Forelimb muscle (tissue), 1 donor: Measurements from ENCODE around the gene RAP1GDS1. TPM values are rescaled to one million over a fixed set of nuclear protein-coding genes. Genes with fewer than 3 reads are reported as not detected.
"Not testable (repeated sequence)": the region's sequence is repeated elsewhere in the genome, so short reads cannot be mapped to it uniquely, and the experiment has no call there.

Source experiments
- DNase-seq: peaks from one replicate; pipeline ENCODE4 v3.0.0-alpha.2; 2013; ENCODE audit warnings: low read depth
- polyA plus RNA-seq: library from polyadenylated mRNA; unstranded; fragments of 120-200 nt; gene quantifications from one replicate; pipeline ENCODE4 v1.2.1, GENCODE V29; 2013; ENCODE audit not compliant: insufficient read length

Gene RAP1GDS1
- polyA plus RNA-seq, 1 donor, result 21.5 TPM

DNA sequence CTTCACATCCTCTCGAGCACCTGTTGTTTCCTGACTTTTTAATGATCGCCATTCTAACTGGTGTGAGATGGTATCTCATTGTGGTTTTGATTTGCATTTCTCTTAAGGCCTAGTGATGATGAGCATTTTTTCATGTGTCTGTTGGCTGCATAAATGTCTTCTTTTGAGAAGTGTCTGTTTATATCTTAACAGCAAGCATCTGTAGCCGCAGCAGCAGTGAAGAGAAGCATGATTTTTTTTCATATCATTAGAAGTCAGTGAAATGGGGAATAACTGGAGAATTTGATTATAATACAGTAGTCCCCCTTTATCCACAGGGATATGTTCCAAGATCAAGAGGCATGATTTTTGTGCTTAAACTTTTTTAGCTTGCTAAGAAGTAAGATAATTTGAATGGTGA lies 27.5 kb downstream of the RAP1GDS1 start:
- DNase-seq, result not testable (repeated sequence)

DNA sequence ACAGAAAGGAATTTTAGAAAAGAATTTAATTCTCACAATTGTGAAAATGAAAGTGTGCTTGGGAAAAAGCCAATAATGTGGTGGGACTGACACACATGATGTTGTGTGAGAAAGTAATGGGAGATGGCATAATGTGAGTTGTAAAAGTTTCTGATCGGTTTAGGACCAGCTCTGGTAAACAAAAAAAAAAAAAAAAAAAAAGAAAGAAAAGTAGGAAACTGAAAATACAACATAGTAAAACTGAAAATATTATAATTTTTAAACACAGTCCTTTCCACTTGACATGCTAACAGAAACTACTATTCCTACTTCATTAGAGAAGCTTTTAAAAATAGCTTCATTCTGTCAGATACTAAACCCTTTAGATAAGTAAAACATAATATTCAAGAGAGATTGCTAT lies 28.2 kb downstream of the RAP1GDS1 start:
- no peak for DNase-seq

DNA sequence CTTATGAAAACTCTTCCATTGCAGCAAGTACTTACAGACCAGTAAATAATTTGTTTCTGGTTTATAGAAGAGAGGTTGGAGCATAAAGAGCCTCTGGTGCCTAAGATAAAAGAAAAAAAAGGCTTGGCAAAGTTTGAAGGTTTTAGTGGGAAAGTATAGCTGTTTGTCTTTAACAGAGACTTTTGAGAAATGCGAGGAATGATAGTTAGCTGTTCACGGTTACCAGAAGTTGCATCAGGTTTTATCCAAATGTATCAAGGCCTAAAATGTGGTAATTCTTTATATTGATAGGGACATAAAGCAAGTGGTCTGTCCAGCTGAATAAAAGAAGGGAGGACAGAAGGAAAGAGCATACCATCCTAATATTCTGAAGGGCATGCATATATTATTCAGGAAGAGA lies 29.3 kb downstream of the RAP1GDS1 start:
- no peak for DNase-seq

DNA sequence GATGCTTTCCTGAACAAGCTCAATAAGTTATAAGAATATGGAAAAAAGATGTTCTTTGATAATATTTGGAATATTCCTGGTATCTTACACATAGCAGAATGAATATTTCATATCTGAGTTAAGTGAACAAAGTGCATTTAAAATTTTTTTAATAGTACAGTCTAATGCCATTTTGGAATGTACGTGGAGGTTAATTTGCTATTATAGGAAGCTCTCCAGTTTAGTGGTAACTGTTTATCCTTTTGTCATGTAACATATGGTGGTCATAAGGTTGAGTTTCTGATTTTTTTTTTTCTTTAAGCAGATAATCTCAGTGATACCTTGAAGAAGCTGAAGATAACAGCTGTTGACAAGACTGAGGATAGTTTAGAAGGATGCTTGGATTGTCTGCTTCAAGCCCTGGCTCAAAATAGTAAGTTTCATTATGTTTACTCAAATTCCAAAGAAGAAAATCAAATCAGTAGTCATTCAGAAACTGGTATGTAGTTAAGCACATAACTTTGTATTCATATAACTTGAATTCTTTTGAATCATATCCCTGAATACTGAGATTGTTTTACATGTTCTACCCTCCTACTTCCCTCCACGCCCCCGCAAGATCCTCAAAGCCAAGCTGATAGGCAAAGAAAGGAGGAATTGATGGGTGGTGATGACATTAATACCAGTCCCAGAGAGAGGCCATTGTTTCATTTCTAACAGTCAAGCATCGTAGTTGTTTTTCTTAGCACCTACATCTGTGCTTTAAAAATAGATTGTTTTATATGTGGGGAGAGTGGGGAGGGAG lies 32.1 kb downstream of the RAP1GDS1 start:
- no peak for DNase-seq

DNA sequence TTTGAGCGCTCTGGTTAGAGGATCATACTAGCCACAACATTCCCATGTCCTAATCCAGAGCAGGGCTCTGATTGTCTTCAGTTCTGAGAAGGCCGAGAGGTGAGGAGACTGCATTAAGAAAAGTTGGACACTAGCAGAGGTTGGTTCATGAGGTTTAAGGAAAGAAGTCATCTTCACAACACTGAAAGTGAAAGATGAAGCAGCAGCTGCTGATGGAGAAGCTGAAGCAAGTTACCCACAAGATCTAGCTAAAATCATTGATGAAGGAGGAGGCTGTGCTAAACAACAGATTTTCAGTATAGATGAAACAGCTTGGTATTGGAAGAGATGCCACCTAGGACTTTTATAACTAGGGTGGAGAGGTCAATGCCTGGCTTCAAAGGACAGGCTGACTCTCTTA lies 36.8 kb downstream of the RAP1GDS1 start:
- no peak for DNase-seq

DNA sequence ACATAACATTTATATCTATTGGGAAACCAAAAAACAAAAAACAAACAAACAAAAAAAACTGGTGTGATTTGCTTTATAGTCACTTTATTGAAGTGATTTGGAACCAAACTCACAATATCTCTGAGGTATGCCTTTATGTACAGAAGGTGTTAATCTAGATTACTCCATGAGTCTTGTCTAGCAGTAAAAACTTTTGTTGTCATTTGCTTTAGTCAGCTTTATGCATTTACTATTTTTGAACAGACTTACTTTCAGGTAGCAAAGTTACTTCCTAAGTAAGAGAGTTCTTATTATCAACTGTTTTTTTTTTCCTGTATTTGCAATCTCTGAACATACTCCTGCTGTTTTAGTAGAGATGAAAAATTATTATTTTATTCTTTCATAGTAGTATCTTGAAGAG lies 39.5 kb downstream of the RAP1GDS1 start:
- DNase-seq, result no peak

DNA sequence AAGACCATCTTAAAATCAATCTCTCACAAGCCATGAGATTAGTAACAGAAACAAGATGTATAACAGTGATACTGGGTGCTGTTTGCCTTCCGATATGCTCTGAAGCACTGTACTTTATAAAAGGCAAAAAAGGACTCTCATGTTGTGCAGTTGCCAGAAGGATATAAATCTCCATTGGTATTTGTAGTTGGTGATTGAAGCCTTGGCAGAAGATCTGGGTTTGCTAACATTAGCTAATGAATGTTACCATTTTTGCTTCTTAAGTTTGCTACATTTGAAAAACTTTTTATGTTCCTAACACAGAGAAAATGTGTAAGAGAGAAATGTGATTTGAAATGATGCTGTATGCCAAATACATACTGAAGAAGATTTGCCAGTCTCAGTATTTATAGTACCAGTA lies 44.4 kb downstream of the RAP1GDS1 start:
- no peak for DNase-seq

DNA sequence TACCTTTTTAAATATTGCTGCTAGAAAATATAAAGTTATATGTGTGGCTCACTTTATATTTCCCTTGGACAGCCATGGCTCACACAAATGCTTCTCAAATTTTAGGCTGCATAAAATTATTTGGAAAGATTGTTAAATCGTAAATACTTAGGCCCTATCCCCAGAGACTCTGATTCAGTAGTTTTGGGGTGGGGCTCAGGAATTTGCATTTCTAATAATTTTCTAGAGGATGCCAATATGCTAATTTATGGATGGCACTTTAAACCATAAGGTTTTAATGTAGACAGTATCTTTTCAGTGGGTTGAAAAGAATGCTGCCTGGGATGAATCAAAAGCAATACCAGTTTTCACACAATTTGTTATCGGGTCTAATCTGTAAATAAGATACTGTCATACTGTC lies 49.7 kb downstream of the RAP1GDS1 start:
- DNase-seq, result no peak

DNA sequence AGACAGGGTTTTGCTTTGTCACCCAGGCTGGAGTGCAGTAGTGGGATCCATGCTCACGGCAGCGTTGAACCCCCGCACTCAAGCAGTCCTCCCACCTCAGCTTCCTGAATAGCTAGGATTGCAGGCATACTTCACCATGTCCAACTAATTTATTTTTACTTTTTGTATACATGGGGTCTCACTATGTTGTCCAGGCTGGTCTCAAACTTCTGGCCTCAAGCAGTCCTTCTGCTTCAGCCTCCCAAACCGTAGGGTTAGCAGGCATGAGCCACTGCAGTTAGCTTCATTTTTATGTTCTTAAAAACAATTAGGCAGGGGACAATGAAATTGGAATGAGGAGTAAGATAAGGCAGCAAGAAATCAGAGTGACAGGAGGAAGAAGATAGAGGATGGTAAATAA lies 50.5 kb downstream of the RAP1GDS1 start:
- DNase-seq, result no peak

DNA sequence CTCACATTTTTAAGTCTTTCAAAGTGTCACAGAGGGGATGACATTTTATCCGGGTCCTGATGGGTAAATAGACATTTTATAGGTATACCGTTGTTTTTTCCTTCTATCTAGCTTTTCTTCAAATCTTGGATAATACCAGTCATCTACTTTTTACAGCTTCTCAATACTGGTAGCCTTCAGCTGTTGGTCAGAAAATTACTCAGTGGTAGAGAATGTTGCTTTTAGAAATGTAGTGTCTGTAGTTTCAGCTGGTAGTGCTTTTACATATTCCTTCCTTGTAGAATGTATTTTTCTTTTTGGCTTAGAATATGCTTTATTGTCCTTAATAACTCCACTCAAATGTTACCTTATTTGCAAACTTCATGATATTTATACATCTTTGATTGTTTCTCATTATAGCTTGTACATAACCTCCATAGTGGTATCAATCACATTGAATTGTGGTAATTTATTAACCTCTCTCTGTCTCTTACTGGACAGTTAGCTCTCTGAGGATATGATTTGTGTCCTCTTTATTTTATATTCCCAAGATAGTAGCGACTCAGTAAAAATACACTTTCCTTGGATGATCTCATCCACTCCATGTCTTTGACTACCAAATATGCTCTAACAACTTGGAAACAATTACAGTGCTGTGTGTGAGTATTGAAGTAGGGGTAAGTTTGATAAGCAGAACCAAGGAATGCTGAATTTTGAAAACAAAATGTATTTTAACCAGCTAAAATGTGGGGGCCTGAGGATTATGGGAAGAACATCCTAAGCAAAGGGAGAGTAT lies 53.8 kb downstream of the RAP1GDS1 start:
- no peak for DNase-seq

DNA sequence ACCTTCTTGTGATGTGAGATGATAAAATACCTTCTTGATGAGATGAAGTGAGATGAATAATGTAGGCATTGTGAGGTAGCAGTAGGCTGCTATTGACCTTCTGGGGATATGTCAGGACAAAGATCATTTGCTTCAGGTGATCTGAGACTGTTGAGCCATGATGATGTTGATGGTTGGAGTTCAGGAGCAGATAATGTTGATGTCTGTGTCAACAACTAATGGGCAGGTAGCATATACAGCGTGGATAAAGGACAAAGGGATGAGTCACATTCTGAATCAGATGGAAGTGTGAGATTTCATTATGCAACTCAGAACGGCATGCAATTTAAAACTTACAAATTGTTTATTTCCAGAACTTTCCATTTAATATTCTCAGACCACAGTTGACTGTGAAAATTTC lies 57.3 kb downstream of the RAP1GDS1 start:
- no peak for DNase-seq

DNA sequence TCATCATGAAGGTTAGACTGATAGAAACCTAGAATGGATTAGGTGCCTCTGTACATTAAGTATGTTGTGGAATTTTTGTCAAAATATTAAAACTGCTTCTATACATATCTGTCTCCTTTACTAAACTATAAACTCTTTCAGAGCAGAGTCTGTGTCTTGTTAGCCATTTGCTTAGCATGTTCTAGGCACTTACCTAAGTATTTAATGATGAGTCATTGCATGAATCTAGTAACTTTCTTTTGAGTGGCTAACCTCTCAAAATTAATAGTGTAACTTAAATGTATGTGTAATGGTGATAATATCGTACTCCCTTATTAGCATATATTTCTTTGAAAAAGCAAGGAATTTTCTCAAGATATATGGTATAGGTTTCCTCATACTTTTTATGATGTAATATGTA lies 57.8 kb downstream of the RAP1GDS1 start:
- no peak for DNase-seq

DNA sequence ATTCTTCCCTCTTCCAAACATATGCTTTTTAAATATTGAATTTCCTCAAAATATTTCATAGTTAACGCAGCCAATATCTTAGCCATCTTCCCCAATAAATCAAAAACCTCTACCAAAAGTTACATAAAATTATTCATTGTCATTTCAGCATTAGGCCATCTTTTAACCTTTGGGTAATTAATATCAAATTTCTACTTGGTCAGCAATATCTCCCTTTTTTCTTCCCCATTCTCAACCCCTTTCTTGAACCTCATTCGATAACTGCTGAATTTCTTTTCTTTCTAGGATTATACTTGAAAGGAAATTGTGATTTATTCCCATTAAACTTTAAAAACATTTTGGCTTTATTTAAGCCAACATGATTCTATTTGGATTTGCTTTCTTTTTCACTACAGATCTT lies 65.0 kb downstream of the RAP1GDS1 start:
- DNase-seq, result no peak

DNA sequence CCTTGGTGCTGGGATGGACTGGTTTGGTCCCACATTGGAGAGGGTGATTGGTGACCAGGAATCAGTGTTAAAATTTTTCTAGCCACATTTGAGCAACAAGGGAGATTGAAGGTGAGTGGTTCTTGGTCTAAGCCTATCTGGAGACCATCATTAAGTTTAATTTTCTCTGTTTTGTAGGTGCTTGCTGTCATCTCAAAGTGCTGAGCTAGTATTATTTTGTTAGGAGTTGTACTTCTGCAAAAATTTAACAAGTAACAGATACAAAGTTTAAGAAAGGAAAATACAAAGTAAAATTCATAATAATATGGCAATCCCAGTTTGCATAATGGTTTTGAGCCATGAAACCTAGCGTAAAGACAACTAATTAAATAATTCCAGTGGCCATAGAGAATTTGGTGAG lies 66.5 kb downstream of the RAP1GDS1 start:
- DNase-seq, result no peak

DNA sequence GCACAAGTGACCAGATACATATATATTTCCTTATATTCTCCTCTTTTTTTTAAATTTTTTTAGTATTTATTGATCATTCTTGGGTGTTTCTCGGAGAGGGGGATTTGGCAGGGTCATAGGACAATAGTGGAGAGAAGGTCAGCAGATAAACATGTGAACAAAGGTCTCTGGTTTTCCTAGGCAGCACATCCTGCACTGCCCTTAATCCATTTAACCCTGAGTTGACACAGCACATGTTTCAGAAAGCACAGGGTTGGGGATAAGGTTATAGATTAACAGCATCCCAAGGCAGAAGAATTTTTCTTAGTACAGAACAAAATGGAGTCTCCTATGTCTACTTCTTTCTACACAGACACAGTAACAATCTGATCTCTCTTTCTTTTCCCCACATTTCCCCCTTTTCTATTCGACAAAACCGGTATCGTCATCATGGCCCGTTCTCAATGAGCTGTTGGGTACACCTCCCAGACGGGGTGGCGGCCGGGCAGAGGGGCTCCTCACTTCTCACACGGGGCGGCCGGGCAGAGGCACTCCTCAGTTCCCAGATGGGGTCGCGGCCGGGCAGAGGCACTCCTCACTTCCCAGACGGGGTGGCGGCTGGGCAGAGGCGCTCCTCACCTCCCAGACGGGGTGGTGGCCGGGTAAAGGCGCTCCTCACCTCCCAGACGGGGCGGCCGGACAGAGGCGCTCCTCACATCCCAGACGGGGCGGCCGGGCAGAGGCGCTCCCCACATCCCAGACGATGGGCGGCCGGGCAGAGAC lies 68.9 kb downstream of the RAP1GDS1 start:
- not testable (repeated sequence) for DNase-seq

DNA sequence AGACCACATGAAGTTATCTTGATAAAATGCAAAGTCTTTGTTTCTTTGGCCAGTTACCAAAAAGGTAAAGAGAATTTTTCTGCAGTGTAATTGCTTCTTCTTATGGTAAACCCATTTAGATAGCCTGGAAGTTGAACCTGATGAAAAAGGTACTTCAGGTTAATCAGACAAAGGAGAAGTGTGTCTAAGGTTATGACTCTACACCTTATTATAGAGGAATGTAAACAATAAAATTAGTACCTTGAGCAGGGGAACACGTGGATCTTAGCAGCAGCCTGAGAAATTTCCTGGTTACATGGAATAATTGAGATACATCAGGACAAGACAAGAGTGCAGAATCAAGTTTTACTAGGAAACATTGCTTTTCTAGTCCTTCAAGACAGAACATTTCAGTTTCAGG lies 70.8 kb downstream of the RAP1GDS1 start:
- DNase-seq, result no peak

DNA sequence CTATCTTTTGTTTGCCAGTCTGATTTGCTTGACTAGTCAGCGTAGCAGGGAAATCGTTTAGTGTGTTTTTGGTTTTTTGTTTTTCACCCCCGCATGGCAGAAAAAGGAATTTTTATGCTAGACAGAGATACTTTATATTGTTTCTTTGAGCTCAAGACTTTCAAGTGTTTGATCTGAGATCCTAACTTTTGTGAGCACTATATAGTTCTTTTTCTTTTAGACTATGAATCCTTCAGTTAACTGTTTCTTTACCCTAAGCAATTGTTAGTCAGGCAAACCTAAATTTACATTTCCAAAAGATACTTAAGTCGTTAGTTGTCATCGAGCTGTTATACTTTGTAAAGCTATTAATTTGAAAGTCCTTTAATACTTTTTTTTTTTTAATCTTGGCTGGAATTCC lies 73.3 kb downstream of the RAP1GDS1 start:
- DNase-seq, result no peak

DNA sequence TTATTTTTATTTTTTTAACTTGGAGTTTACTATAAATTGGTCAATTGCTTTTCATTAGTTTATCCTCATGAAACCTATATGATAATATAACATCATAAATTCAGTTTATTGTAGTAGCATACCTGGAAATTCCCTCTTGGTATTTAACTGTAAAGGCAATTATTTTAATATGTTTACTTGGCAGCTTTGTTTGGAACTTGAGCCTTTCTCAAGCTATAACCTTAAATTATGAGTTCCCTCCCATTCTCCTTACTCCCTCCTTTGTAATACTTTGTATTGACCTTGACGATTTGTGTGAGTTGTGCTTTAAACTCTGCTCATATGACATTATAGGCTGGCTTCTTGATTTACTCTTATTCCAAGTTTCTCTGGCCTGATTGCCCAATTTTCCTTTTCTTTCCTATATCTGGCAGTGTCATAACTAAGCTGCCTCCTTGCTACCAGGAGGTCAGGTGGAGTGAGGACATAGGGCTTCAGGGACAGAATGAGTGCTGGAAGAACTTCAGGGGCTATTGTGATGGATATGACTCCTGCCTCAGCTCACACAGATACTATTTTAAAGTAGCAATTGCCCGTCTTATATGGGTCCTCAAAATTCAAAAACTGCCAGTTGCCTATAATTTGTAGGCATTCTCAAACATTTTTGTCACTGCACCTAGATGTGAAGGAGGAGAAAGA lies 77.7 kb downstream of the RAP1GDS1 start:
- no peak for DNase-seq

DNA sequence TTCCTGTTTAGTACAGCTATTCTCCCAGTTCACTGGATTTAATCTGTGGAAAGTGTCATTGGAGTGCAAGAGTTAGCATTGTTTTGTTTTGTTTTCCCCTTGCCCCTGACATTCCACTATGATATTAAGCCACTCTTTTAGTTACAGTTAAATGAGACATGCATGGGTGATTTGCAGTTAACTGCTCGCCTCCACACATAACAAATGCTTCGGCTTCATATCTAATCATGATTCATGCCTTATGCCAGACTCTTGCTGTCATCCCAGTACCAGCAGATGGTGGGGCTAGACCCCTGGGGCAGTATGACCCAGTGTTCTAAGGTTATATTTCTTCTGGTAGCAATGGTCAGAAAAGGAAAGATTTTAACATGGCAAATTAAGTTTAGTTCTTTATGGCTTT lies 80.1 kb downstream of the RAP1GDS1 start:
- DNase-seq, result no peak

DNA sequence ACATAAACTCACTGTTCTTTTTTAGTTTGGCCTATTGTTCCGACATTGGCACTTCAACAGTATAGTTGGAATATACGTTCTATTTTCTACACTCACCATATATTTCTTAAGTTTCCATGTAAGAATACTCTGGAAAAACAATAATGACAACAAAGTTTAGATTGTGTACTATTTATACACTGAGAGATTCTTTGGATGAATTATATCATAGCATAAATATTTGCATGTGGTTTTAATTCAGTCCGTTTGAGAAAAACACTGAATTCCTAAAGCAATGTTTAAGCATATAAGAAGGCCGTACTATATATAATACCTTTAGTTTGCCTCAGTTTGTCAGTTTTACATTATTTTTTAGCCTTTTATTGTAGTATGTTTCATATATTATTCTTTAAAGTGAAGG lies 82.4 kb downstream of the RAP1GDS1 start:
- peak; percentile 8 for DNase-seq

DNA sequence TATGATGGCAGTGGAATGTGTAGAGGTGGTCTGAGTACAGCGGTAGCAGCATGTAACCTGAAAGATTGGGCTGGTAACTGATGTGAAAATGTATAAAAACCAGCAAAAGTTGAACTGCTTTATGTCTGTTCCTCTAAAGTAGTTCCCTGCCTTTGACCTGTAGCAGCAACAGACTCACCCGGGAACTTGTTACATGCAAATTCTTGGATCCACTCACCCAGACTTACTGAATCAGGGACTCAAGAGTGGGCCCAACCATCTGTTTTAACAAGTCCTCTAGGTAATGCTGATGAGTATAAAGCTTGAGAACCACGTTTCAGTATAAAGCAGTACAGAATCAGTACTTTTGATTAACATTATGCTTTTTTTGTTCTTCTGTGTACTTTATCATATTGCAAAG lies 84.7 kb downstream of the RAP1GDS1 start:
- DNase-seq, result no peak

DNA sequence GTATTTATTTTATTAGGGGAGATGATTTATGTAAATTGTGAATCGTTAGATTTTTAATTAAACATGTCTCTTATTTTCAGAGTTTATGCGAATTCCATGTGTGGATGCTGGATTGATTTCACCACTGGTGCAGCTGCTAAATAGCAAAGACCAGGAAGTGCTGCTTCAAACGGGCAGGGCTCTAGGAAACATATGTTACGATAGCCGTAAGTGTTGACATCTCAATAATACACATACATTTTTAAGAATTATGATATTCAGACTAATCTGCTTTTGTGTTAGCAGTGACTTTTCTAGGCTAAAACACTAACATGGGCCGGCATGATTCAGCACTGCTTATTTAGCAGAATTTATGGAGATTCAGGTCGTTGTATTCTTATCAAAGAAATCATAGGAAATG lies 91.2 kb downstream of the RAP1GDS1 start:
- DNase-seq, result no peak
